Measurements from ENCODE around the gene TOMM34. TPM values are rescaled to one million over a fixed set of nuclear protein-coding genes. Genes with fewer than 3 reads are reported as not detected.

TOMM34 gene
- total RNA-seq, 4 donors from 2014 or later = 18.4 to 26.0 (median 23.0) TPM

GRCh38 chr20:44932916-44933315 lies 27.3 kb downstream of the TOMM34 start:
- no peak for DNase-seq
- Histone ChIP-seq H3K36me3 (peaks cover 0 to 3% of the 10 kb centered on the region in 2 donors), H3K9me3 (no peaks in the 10 kb centered on the region), H3K4me1 (no peaks in the 10 kb centered on the region), H3K27me3 (no peaks in the 10 kb centered on the region), H3K27ac (no peak overlapping the region), H3K4me3 (replicated peaks in 1 of 3) (no peak overlapping the region)
- TF ChIP-seq, protein P1, sequence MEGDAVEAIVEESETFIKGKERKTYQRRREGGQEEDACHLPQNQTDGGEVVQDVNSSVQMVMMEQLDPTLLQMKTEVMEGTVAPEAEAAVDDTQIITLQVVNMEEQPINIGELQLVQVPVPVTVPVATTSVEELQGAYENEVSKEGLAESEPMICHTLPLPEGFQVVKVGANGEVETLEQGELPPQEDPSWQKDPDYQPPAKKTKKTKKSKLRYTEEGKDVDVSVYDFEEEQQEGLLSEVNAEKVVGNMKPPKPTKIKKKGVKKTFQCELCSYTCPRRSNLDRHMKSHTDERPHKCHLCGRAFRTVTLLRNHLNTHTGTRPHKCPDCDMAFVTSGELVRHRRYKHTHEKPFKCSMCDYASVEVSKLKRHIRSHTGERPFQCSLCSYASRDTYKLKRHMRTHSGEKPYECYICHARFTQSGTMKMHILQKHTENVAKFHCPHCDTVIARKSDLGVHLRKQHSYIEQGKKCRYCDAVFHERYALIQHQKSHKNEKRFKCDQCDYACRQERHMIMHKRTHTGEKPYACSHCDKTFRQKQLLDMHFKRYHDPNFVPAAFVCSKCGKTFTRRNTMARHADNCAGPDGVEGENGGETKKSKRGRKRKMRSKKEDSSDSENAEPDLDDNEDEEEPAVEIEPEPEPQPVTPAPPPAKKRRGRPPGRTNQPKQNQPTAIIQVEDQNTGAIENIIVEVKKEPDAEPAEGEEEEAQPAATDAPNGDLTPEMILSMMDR (IDR thresholded peaks at IDR 0.05) = no peak
- TF ChIP-seq POLR2A (IDR thresholded peaks at IDR 0.05) = no peak
- WGBS, 2 donors = 98 to 100% methylated on average over 6 to 8 of the region's 8 CpGs
- intact Hi-C loops (cut with DNase I) = no loop called here

DNA sequence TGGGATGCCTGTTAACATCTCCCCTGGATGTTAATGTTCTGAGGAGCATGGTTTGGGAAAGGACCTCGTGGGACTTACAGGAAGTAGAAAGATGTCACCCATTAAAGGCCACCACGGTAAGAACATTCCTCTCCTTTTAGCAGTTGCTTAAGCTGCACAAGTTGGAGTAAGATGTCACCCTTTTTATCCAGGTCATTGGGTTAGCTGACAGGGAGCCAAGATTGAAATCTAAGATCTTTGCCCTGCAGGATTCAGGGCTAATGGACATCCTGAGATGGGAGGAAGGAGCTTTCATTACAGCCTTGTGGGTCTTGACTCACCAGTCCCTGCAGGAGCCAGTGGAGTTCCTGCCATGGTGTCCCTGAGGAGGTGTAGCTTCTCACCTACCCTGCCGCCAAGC lies 28.3 kb downstream of the TOMM34 start:
- Histone ChIP-seq H3K4me1 (no peaks in the 10 kb centered on the region), H3K36me3 (peaks cover 0 to 3% of the 10 kb centered on the region in 2 donors), H3K4me3 (replicated peaks in 1 of 3) (no peak overlapping the region), H3K27ac (no peak overlapping the region), H3K9me3 (no peaks in the 10 kb centered on the region), H3K27me3 (no peaks in the 10 kb centered on the region)
- 75 to 93% methylated on average over 2 to 3 of the region's 3 CpGs for WGBS, 2 donors
- intact Hi-C loops (cut with DNase I) = no loop called here
- no peak for DNase-seq
- TF ChIP-seq POLR2A (IDR thresholded peaks at IDR 0.05) = no peak
- TF ChIP-seq, protein P1 (IDR thresholded peaks at IDR 0.05) = no peak

- DNase-seq = no peak
- H3K4me3 ChIP-seq (replicated peaks in 1 of 3) = no peak overlapping the region
- WGBS, 2 donors = 92 to 96% methylated on average over 8 to 16 of the region's 18 CpGs
- TF ChIP-seq POLR2A (IDR thresholded peaks at IDR 0.05) = no peak
- TF ChIP-seq, protein P1 (IDR thresholded peaks at IDR 0.05) = no peak
- intact Hi-C loops (cut with DNase I) = no loop called here
- H3K27me3 ChIP-seq = no peaks in the 10 kb centered on the region
- H3K27ac ChIP-seq = no peak overlapping the region
- peaks cover 0 to 3% of the 10 kb centered on the region in 2 donors for H3K36me3 ChIP-seq
- no peaks in the 10 kb centered on the region for H3K9me3 ChIP-seq
- H3K4me1 ChIP-seq = no peaks in the 10 kb centered on the region
These were observed 29.6 kb downstream of the TOMM34 start for GRCh38 chr20:44930517-44931168.

DNA sequence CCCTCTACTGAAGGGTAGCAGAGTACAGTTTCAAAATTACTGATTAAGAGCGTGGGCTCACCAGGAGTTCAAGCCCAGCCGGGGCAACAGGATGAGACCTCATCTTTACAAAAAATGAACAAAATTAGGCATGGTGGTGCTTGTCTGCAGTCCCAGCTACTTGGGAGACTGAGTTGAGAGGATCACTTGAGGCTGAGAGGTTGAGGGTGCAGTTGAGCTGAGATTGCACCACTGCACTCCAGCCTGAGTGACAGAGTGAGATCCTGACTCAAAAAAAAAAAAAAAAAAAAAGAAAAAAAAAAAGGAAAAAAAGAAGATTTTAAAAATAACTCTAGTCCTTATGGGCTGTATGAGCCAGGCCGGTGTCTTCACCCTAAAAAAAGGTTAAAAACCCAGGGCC lies 31.6 kb downstream of the TOMM34 start:
- Histone ChIP-seq H3K9me3 (no peaks in the 10 kb centered on the region), H3K36me3 (peaks cover 0 to 3% of the 10 kb centered on the region in 2 donors), H3K27ac (no peak overlapping the region), H3K4me3 (replicated peaks in 1 of 3) (no peak overlapping the region), H3K4me1 (no peaks in the 10 kb centered on the region), H3K27me3 (no peaks in the 10 kb centered on the region)
- no peak for DNase-seq
- TF ChIP-seq POLR2A (IDR thresholded peaks at IDR 0.05) = no peak
- TF ChIP-seq, protein P1 (IDR thresholded peaks at IDR 0.05) = no peak
- intact Hi-C loops (cut with DNase I) = no loop called here
- WGBS, 2 donors = 70 to 76% methylated on average over 3 of the region's 3 CpGs

DNA sequence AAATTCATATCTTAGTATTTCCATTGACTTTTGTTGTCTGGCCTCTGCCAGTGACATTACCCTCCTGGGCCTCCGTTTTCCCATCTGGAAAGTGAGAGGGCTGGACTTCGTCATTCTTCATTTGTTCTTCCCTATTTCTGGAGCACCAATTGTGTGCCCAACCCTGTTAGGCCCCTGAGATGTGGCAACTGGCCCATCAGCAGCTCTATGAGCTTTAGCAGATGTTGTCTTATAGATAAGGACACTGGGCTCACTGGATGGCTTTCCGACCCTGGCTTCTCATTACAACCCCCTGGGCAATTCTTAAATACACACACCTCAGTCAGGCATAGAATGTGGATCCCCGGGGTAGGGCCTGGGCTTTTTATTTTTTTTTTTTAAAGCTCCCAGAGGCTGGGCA lies 35.7 kb downstream of the TOMM34 start:
- Histone ChIP-seq H3K4me3 (replicated peaks in 1 of 3) (no peak overlapping the region), H3K27me3 (no peaks in the 10 kb centered on the region), H3K36me3 (peaks cover 0 to 6% of the 10 kb centered on the region in 2 donors), H3K9me3 (no peaks in the 10 kb centered on the region), H3K27ac (no peak overlapping the region), H3K4me1 (no peaks in the 10 kb centered on the region)
- intact Hi-C loops (cut with DNase I) = no loop called here
- WGBS, 2 donors = 88 to 89% methylated on average over 4 of the region's 4 CpGs
- DNase-seq = no peak
- TF ChIP-seq, protein P1 (IDR thresholded peaks at IDR 0.05) = no peak
